ENCODE results near the gene MEIS2. TPM values are rescaled to one million over a fixed set of nuclear protein-coding genes. Genes with fewer than 3 reads are reported as not detected.

The MEIS2 gene
- total and polyA plus RNA-seq, 2 experiments from 2014 or later: 0.27 TPM; not detected in 1

GRCh38 chr15:37101980-37102304, 1.6 kb upstream of the MEIS2 start:
- H3K4me1 ChIP-seq (ENCODE audit: insufficient read depth): peaks cover 61% of the 10 kb centered on the region
- H3K36me3 Mint-ChIP-seq (ENCODE audit: low read depth): no peaks in the 10 kb centered on the region
- H3K27ac Mint-ChIP-seq: no peak overlapping the region
- H3K4me3 Mint-ChIP-seq: peak overlapping the region; percentile 82
- ATAC-seq (no peak), DNase-seq (ENCODE audit: low spot score) (peak; percentile 37)
- TF ChIP-seq STAT1 (IDR thresholded peaks at IDR 0.05; ENCODE audit: unreplicated experiment) (no peak), JUNB (IDR thresholded peaks at IDR 0.05; ENCODE audit: unreplicated experiment) (no peak), POLR2AphosphoS5 (IDR thresholded peaks at IDR 0.05; ENCODE audit: low read depth) (no peak), ZNF331 (CRISPR knock-in tag; IDR thresholded peaks at IDR 0.05; ENCODE audit: low read depth) (no peak), REST (IDR thresholded peaks at IDR 0.05; ENCODE audit: unreplicated experiment) (no peak), CREB1 (CRISPR knock-in tag; IDR thresholded peaks at IDR 0.05; ENCODE audit: low read depth) (no peak), ZNF114 (CRISPR knock-in tag; IDR thresholded peaks at IDR 0.05) (no peak), ZNF462 (CRISPR knock-in tag; IDR thresholded peaks at IDR 0.05) (no peak), ETS1 (IDR thresholded peaks at IDR 0.05) (no peak), NANOG (IDR thresholded peaks at IDR 0.05; ENCODE audit: borderline replicate concordance) (no peak), CTCF (conservative IDR thresholded peaks at IDR 0.05; ENCODE audit: low read depth in 2 of 2) (no peak), EZH2 (IDR thresholded peaks at IDR 0.05; ENCODE audit: low read depth, unreplicated experiment) (no peak)
- 0 out of 2 replicates have a peak, but pooled peaks cover 21% of the 10 kb centered on the region for H3F3A ChIP-seq (replicated peaks; ENCODE audit: low read depth)
- peaks cover 95% of the 10 kb centered on the region for H3K27me3 Mint-ChIP-seq (ENCODE audit: insufficient read depth, low read depth, poor library complexity)
- no peaks in the 10 kb centered on the region for H3K79me2 ChIP-seq (replicated peaks; ENCODE audit: insufficient read depth)
- H2AFZ ChIP-seq: 0 out of 2 replicates have a peak overlapping the region, but pooled peaks have one; percentile 96
- no peaks in the 10 kb centered on the region for H3K36me3 ChIP-seq (ENCODE audit: insufficient read depth)
- H3K27me3 ChIP-seq (ENCODE audit: insufficient read depth): peaks cover 83% of the 10 kb centered on the region
- H3K27ac ChIP-seq (ENCODE audit: low read depth): no peak overlapping the region
- H3K9me3 Mint-ChIP-seq: no peaks in the 10 kb centered on the region; the same call in 1 of the 3 replicates
- peak overlapping the region; percentile 80 for H3K4me3 ChIP-seq
- H3K9me2 ChIP-seq (ENCODE audit: insufficient read depth): no peaks in the 10 kb centered on the region
- peaks cover 54% of the 10 kb centered on the region for H3K4me1 Mint-ChIP-seq
- H3K4me2 ChIP-seq: peak overlapping the region; percentile 96
- no peaks in the 10 kb centered on the region; the same call in none of the 2 replicates for H4K20me1 ChIP-seq (replicated peaks; ENCODE audit: insufficient read depth)
